ENCODE results near the gene CUL9. TPM values are rescaled to one million over a fixed set of nuclear protein-coding genes. Genes with fewer than 3 reads are reported as not detected.
A peak's percentile ranks its signal among the peaks of the same experiment; 100 is the strongest.

The CUL9 gene
- total RNA-seq, 2 donors from 2014 or later = 22.9 to 87.0 TPM

DNA sequence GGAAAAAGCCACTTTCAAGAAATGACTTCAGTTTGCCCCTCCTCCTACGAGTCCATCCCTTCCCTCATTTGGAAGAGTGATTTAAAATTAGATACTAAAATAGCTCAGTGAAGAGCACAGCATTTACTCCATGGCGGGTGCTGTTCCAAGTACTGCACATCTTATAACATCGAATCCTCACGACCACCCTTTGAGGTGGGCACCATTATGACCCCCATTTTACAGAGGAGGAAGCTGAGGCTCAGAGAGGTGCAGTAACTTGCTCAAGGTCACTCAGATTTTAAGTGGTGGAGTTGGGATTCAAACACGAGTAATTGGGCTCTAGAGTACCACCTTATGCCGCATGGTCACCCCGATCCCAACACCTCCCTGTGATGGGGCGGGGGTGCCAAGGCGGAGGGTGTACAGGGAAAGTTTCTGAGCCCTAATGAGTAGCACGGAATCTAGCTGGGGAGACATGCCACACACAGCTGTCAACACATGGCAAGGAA lies 86.8 kb downstream of the CUL9 start:
- no peak for DNase-seq (ENCODE audit: low spot score)
- TF ChIP-seq POLR2AphosphoS5 (IDR thresholded peaks at IDR 0.05) (no peak), POLR2A (IDR thresholded peaks at IDR 0.05) (no peak)
- TF ChIP-seq, protein P1, sequence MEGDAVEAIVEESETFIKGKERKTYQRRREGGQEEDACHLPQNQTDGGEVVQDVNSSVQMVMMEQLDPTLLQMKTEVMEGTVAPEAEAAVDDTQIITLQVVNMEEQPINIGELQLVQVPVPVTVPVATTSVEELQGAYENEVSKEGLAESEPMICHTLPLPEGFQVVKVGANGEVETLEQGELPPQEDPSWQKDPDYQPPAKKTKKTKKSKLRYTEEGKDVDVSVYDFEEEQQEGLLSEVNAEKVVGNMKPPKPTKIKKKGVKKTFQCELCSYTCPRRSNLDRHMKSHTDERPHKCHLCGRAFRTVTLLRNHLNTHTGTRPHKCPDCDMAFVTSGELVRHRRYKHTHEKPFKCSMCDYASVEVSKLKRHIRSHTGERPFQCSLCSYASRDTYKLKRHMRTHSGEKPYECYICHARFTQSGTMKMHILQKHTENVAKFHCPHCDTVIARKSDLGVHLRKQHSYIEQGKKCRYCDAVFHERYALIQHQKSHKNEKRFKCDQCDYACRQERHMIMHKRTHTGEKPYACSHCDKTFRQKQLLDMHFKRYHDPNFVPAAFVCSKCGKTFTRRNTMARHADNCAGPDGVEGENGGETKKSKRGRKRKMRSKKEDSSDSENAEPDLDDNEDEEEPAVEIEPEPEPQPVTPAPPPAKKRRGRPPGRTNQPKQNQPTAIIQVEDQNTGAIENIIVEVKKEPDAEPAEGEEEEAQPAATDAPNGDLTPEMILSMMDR (IDR thresholded peaks at IDR 0.05) = no peak
- Histone ChIP-seq H3K27ac (peak overlapping the region; percentile 13 to 64), H3K9me3 (no peaks in the 10 kb centered on the region), H3K4me1 (replicated peaks) (peaks cover 5% of the 10 kb centered on the region), H3K36me3 (no peaks in the 10 kb centered on the region), H3K4me3 (no peak overlapping the region), H3K27me3 (replicated peaks; ENCODE audit: insufficient read depth) (no peaks in the 10 kb centered on the region)
- intact Hi-C loops (cut with DNase I) = loop anchor here (10.0 kb wide), 1 partner anchor 226 kb away; no protein-coding TSS in a partner anchor
- 73% methylated on average over 10 of the region's 10 CpGs for WGBS

DNA sequence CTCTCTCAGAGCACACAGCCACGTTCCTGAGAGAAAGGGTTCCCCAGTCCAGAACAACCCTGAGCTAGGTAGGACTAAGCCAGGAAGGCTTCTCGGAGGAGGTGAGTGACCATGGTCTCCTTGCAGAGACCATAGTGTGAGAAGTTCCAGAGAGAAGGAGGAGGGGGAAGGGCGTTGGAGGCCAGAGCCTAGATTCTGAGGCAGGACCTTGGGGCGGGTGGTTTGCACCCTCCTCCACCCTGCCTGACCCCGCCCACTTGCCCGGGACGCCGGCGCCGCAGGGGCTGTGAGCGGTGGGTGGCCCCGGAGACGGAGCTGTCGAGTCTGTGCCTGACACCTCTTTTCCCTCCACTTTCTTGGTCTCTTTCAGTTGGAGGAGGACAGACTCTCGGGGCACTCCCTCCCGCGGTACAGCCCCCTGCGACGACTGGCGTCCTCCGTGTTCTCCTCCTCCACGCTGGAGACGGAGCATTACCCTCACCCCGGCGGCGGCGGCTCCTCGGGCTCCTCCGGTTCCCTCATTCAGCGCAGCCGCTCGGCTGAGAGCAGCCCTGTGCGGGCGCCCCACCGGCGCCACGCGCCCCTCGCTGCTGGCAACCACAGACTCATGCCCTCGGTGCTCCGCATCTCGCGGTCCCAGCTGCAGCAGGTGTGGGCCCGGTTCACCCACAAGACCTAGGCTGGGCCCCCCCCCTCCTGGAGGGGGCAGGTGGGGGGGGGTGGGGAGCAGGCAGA lies 87.4 kb downstream of the CUL9 start:
- peaks cover 5% of the 10 kb centered on the region for H3K4me1 ChIP-seq (replicated peaks)
- H3K27ac ChIP-seq = peak overlapping the region; percentile 13 to 64
- intact Hi-C loops (cut with DNase I) = loop anchor here (10.0 kb wide), 1 partner anchor 225 kb away; no protein-coding TSS in a partner anchor
- H3K9me3 ChIP-seq = no peaks in the 10 kb centered on the region
- TF ChIP-seq POLR2AphosphoS5 (IDR thresholded peaks at IDR 0.05) = no peak
- no peak for TF ChIP-seq POLR2A (IDR thresholded peaks at IDR 0.05)
- TF ChIP-seq, protein P1 (IDR thresholded peaks at IDR 0.05) = no peak
- H3K4me3 ChIP-seq = peak overlapping the region; percentile 5 to 21
- H3K36me3 ChIP-seq = no peaks in the 10 kb centered on the region
- H3K27me3 ChIP-seq (replicated peaks; ENCODE audit: insufficient read depth) = no peaks in the 10 kb centered on the region
- WGBS = 4% methylated on average over 38 of the region's 44 CpGs
- no peak for DNase-seq (ENCODE audit: low spot score)

DNA sequence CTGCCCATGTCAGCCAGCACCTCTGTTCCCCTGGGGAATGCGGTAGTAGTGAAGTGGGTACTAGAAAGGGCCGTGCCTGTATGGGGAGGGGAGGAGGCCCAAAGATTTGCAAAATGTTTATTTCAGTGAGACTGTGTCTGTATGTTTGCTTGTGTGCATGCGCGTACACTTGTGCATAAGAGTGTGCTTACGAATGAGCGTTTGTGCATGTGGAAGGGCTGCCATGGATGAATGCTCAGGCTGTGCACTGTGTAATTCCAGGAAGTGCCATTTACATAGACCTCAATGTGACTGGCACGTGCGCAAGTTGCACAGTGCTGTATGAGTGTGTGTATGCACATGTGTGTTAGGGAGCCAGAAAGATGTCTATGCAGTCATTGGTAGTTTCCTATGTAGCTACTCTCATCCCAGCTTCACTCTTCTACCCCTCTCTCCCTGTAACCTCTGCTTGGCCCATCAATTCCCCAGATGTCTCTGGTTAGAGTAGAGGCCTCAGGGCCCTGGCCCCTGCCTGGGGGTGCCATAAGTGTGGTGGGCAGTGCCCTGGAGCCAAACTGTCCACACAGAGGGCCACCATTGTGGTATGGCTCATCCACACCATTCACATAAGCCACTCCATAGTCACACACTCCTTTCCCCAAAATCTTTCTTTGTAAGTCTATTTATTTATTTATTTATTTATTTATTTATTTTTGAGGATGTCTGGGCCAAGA lies 89.3 kb downstream of the CUL9 start:
- intact Hi-C loops (cut with DNase I) = no loop called here
- H3K27me3 ChIP-seq (replicated peaks; ENCODE audit: insufficient read depth) = peaks cover 4% of the 10 kb centered on the region
- H3K4me1 ChIP-seq (replicated peaks) = peaks cover 5% of the 10 kb centered on the region
- H3K9me3 ChIP-seq = no peaks in the 10 kb centered on the region
- H3K4me3 ChIP-seq = no peak overlapping the region
- H3K27ac ChIP-seq = no peak overlapping the region
- 82% methylated on average over 8 of the region's 8 CpGs for WGBS
- no peaks in the 10 kb centered on the region for H3K36me3 ChIP-seq
- TF ChIP-seq POLR2AphosphoS5 (IDR thresholded peaks at IDR 0.05) = no peak
- no peak for TF ChIP-seq POLR2A (IDR thresholded peaks at IDR 0.05)
- TF ChIP-seq, protein P1 (IDR thresholded peaks at IDR 0.05) = no peak
- no peak for DNase-seq (ENCODE audit: low spot score)

DNA sequence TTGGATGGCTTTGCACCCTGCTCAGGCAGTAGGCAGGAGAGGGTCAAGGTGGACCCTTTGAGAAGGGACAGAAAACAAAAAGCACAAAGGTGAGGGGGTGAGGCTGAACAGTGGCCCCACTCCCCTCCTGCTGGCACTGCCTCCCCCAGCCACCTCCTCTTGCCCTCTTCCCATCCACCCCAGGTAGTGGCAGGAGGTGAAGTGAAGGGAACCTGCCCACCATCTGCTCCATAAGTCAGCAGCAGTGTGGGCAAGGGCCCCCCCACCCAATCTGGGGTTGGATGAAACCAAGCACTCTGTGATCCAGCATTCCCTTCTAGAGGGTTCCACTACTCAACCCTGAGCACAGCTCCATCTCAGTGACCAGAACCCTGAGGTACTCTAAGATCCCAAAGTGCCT lies 89.9 kb downstream of the CUL9 start:
- peaks cover 4% of the 10 kb centered on the region for H3K27me3 ChIP-seq (replicated peaks; ENCODE audit: insufficient read depth)
- H3K4me1 ChIP-seq (replicated peaks) = peaks cover 5% of the 10 kb centered on the region
- H3K36me3 ChIP-seq = no peaks in the 10 kb centered on the region
- TF ChIP-seq POLR2A (IDR thresholded peaks at IDR 0.05) = no peak
- TF ChIP-seq, protein P1 (IDR thresholded peaks at IDR 0.05) = no peak
- no peak for TF ChIP-seq POLR2AphosphoS5 (IDR thresholded peaks at IDR 0.05)
- H3K9me3 ChIP-seq = no peaks in the 10 kb centered on the region
- intact Hi-C loops (cut with DNase I) = no loop called here
- no peak overlapping the region for H3K4me3 ChIP-seq
- no peak for DNase-seq (ENCODE audit: low spot score)
- no peak overlapping the region for H3K27ac ChIP-seq

All from prostate gland (tissue), 2 donors.